LNCaP clone FGC (cell line): ENCODE measurements around the gene CAMK2D.

ENCODE experiments used
- DNase-seq: peaks from one replicate; pipeline ENCODE4 v3.0.0-alpha.2; 2011; ENCODE audit warnings: low read depth
- H3K4me3 ChIP-seq: 2 replicates; pipeline ENCODE4 v1.5.1; 2011; ENCODE audit warnings: mild to moderate bottlenecking, low read depth, low read length, control low read depth
- CTCF ChIP-seq: IDR thresholded peaks from 2 replicates; pipeline ENCODE4 v1.5.1; 2012; ENCODE audit warnings: mild to moderate bottlenecking; ENCODE audit not compliant: control insufficient read depth, insufficient read depth; ENCODE audit errors: extremely low read depth

The CAMK2D gene

GRCh38 chr4:113483131-113483530 lies 278.4 kb downstream of the CAMK2D start:
- no peak for TF ChIP-seq CTCF
- no peak overlapping the region for H3K4me3 ChIP-seq
- DNase-seq = no peak

- TF ChIP-seq CTCF = no peak
- no peak overlapping the region for H3K4me3 ChIP-seq
- DNase-seq = no peak
These were observed 279.2 kb downstream of the CAMK2D start for GRCh38 chr4:113482325-113482724.

- no peak for DNase-seq
- no peak overlapping the region for H3K4me3 ChIP-seq
- no peak for TF ChIP-seq CTCF
These were observed 279.7 kb downstream of the CAMK2D start for GRCh38 chr4:113481820-113482219.

GRCh38 chr4:113480109-113480508 lies 281.4 kb downstream of the CAMK2D start:
- TF ChIP-seq CTCF = no peak
- H3K4me3 ChIP-seq = no peak overlapping the region
- DNase-seq = no peak

- DNase-seq = no peak
- no peak for TF ChIP-seq CTCF
- no peak overlapping the region for H3K4me3 ChIP-seq
These were observed 283.5 kb downstream of the CAMK2D start for GRCh38 chr4:113478032-113478431.

GRCh38 chr4:113476800-113477199 lies 284.7 kb downstream of the CAMK2D start:
- no peak for DNase-seq
- H3K4me3 ChIP-seq = no peak overlapping the region
- TF ChIP-seq CTCF = no peak

GRCh38 chr4:113474017-113474416 lies 287.5 kb downstream of the CAMK2D start:
- no peak for DNase-seq
- no peak for TF ChIP-seq CTCF
- no peak overlapping the region for H3K4me3 ChIP-seq
